ENCODE data around the gene UPK3A.

The UPK3A gene

GRCh38 chr22:45295492-45295891 is 10.7 kb downstream of the UPK3A start:
- no peak for TF ChIP-seq SIN3A (IDR thresholded peaks at IDR 0.05; ENCODE audit: borderline replicate concordance, insufficient read depth, low read length)
- no peak for TF ChIP-seq FOXP2 (optimal IDR thresholded peaks at IDR 0.05; ENCODE audit: borderline replicate concordance, extremely low read depth, extremely low read length, insufficient read depth)
- TF ChIP-seq TAF1 (IDR thresholded peaks at IDR 0.05; ENCODE audit: borderline replicate concordance, insufficient read depth, low read length) = no peak
- TF ChIP-seq REST (IDR thresholded peaks at IDR 0.05; ENCODE audit: insufficient read depth in 1 of 2, low read depth in 2 of 2, low read length in 2 of 2) = no peak
- no peak for TF ChIP-seq POLR2AphosphoS5 (IDR thresholded peaks at IDR 0.05; ENCODE audit: low read depth, low read length)

GRCh38 chr22:45296628-45297297 is 12.0 kb downstream of the UPK3A start:
- no peak for TF ChIP-seq SIN3A (IDR thresholded peaks at IDR 0.05; ENCODE audit: borderline replicate concordance, insufficient read depth, low read length)
- peak; percentile 3 for TF ChIP-seq FOXP2 (optimal IDR thresholded peaks at IDR 0.05; ENCODE audit: borderline replicate concordance, extremely low read depth, extremely low read length, insufficient read depth)

- TF ChIP-seq FOXP2 (optimal IDR thresholded peaks at IDR 0.05; ENCODE audit: borderline replicate concordance, extremely low read depth, extremely low read length, insufficient read depth) = no peak
- no peak for TF ChIP-seq SIN3A (IDR thresholded peaks at IDR 0.05; ENCODE audit: borderline replicate concordance, insufficient read depth, low read length)
- no peak for TF ChIP-seq REST (IDR thresholded peaks at IDR 0.05; ENCODE audit: insufficient read depth in 1 of 2, low read depth in 2 of 2, low read length in 2 of 2)
- TF ChIP-seq POLR2AphosphoS5 (IDR thresholded peaks at IDR 0.05; ENCODE audit: low read depth, low read length) = no peak
- no peak for TF ChIP-seq TAF1 (IDR thresholded peaks at IDR 0.05; ENCODE audit: borderline replicate concordance, insufficient read depth, low read length)
Observed at GRCh38 chr22:45298934-45299505, 14.3 kb downstream of the UPK3A start.

DNA sequence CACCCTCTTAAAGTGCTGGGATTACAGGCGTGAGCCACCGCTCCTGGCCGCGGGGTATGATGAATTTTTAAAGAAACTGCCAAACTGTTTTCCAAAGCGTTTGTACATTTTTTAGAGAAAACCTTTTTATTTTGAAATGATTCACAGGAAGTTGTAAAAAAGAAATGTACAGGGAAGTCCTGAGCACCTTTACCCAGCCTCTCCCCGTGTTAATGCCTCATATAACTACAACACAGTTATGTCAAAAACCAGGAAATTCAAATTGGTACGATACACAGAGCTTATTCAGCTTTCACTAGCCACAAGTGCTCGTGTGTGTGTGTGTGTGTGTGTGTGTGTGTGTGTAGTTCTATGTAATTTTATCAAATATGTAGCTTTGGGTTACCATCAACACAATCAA is 18.0 kb downstream of the UPK3A start:
- TF ChIP-seq TAF1 (IDR thresholded peaks at IDR 0.05; ENCODE audit: borderline replicate concordance, insufficient read depth, low read length) (no peak), SIN3A (IDR thresholded peaks at IDR 0.05; ENCODE audit: borderline replicate concordance, insufficient read depth, low read length) (no peak), REST (IDR thresholded peaks at IDR 0.05; ENCODE audit: insufficient read depth in 1 of 2, low read depth in 2 of 2, low read length in 2 of 2) (no peak), POLR2AphosphoS5 (IDR thresholded peaks at IDR 0.05; ENCODE audit: low read depth, low read length) (no peak), FOXP2 (optimal IDR thresholded peaks at IDR 0.05; ENCODE audit: borderline replicate concordance, extremely low read depth, extremely low read length, insufficient read depth) (no peak)

DNA sequence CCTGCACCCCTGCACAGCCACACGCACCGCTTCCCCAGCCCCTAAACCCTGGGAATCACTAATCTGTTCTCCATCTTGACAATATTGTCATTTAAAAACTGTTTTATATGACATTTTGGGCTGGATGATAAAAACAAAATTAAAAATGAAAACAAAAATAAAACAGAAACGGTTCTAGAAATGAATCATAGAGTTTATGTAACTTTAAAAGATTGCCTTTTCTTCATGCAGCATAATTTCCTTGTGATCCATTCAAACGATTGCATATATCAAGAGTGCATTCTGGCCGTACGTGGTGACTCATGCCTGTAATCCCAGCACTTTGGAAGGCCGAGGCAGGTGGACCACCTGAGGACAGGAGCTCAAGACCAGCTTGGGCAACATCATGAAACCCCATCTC is 18.4 kb downstream of the UPK3A start:
- TF ChIP-seq REST (IDR thresholded peaks at IDR 0.05; ENCODE audit: insufficient read depth in 1 of 2, low read depth in 2 of 2, low read length in 2 of 2) (no peak), FOXP2 (optimal IDR thresholded peaks at IDR 0.05; ENCODE audit: borderline replicate concordance, extremely low read depth, extremely low read length, insufficient read depth) (no peak), POLR2AphosphoS5 (IDR thresholded peaks at IDR 0.05; ENCODE audit: low read depth, low read length) (no peak), TAF1 (IDR thresholded peaks at IDR 0.05; ENCODE audit: borderline replicate concordance, insufficient read depth, low read length) (no peak), SIN3A (IDR thresholded peaks at IDR 0.05; ENCODE audit: borderline replicate concordance, insufficient read depth, low read length) (no peak)

Measured in PFSK-1 (cell line).